RWPE2 (cell line): ENCODE results near the gene C19orf53.
"Not testable (repeated sequence)": the region's sequence is repeated elsewhere in the genome, so short reads cannot be mapped to it uniquely, and the experiment has no call there.

Experiments
- ATAC-seq: fragments of 200-7000 bp; cut with Tn5 transposase; 3 replicates; pipeline ENCODE4 v1.9.1; 2021; ENCODE audit warnings: low read depth
- DNase-seq: peaks from one replicate; pipeline ENCODE4 v3.0.0-alpha.2; 2020; ENCODE audit warnings: low spot score
- H3K27ac ChIP-seq: fragments of 450-650 bp; 2 replicates; pipeline ENCODE4 v1.5.1; 2017; ENCODE audit warnings: mild to moderate bottlenecking; ENCODE audit not compliant: poor library complexity, severe bottlenecking
- H3K27me3 ChIP-seq: fragments of 250-450 bp; sonication (Bioruptor Pico); 2 replicates; pipeline ENCODE4 v1.5.1; 2021; ENCODE audit warnings: mild to moderate bottlenecking, moderate library complexity; ENCODE audit not compliant: insufficient read depth, poor library complexity, severe bottlenecking
- H3K36me3 ChIP-seq: fragments of 250-450 bp; sonication (Bioruptor Pico); 2 replicates; pipeline ENCODE4 v1.5.1; 2020; ENCODE audit warnings: low read depth, mild to moderate bottlenecking, moderate library complexity
- H3K4me1 ChIP-seq: fragments of 250-450 bp; sonication (Bioruptor Pico); 2 replicates; pipeline ENCODE4 v1.5.1; 2021; ENCODE audit warnings: mild to moderate bottlenecking, moderate library complexity; ENCODE audit not compliant: insufficient read depth, poor library complexity, severe bottlenecking
- H3K4me3 ChIP-seq: fragments of 250-450 bp; sonication (Bioruptor Pico); 2 replicates; pipeline ENCODE4 v1.5.1; 2021; ENCODE audit warnings: mild to moderate bottlenecking, moderate library complexity; ENCODE audit not compliant: severe bottlenecking
- H3K9me3 ChIP-seq: fragments of 250-450 bp; sonication (Bioruptor Pico); 2 replicates; pipeline ENCODE4 v1.5.1; 2021; ENCODE audit warnings: mild to moderate bottlenecking, moderate library complexity; ENCODE audit not compliant: severe bottlenecking
- TF ChIP-seq, protein P1 (sequence below): fragments of 450-650 bp; IDR thresholded peaks from one replicate; pipeline ENCODE4 v1.5.1; 2017; ENCODE audit warnings: mild to moderate bottlenecking, moderate library complexity; ENCODE audit not compliant: poor library complexity, severe bottlenecking

The C19orf53 gene

DNA sequence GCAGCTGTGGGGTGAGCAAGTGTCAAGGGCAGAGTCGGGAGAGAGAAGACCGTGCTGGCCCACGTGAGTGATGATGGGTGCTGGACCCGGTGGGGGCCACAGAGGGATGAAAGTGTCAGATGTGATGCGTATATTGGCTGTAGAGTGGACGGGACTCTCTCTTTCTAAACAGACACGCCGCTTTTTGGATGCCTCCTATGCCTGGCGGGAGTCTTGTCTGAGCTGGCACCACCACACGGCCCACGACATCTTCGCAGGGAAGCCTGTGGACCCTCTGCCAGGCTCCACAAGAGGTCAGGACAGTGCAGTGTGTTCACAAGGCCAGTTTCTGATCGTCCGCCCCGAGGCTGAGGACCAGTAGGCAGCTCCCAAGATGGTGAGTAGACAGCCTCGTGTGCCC is 22.8 kb upstream of the C19orf53 start:
- TF ChIP-seq, protein P1, sequence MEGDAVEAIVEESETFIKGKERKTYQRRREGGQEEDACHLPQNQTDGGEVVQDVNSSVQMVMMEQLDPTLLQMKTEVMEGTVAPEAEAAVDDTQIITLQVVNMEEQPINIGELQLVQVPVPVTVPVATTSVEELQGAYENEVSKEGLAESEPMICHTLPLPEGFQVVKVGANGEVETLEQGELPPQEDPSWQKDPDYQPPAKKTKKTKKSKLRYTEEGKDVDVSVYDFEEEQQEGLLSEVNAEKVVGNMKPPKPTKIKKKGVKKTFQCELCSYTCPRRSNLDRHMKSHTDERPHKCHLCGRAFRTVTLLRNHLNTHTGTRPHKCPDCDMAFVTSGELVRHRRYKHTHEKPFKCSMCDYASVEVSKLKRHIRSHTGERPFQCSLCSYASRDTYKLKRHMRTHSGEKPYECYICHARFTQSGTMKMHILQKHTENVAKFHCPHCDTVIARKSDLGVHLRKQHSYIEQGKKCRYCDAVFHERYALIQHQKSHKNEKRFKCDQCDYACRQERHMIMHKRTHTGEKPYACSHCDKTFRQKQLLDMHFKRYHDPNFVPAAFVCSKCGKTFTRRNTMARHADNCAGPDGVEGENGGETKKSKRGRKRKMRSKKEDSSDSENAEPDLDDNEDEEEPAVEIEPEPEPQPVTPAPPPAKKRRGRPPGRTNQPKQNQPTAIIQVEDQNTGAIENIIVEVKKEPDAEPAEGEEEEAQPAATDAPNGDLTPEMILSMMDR, result no peak
- Histone ChIP-seq H3K36me3 (peaks cover 44% of the 10 kb centered on the region), H3K9me3 (no peaks in the 10 kb centered on the region), H3K4me1 (peaks cover 6% of the 10 kb centered on the region), H3K4me3 (no peak overlapping the region), H3K27me3 (no peaks in the 10 kb centered on the region), H3K27ac (no peak overlapping the region)
- no peak for ATAC-seq
- DNase-seq, result no peak

DNA sequence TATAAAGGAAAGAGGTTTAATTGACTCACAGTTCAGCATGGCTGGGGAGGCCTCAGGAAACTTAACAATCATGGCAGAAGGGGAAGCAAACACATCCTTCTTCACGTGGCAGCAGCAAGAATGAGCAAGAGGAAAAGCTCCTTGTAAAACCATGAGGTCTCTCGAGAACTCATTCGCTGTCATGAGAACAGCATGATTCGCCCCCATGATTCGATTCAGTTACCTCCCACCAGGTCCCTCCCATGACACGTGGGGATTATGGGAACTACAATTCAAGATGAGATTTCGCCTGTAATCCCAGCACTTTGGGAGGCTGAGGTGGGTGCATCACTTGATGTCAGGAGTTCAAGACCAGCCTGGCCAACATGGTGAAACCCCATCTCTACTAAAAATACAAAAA is 20.6 kb upstream of the C19orf53 start:
- not testable (repeated sequence) for DNase-seq, ATAC-seq, H3K4me1 ChIP-seq, H3K9me3 ChIP-seq, H3K27me3 ChIP-seq, H3K4me3 ChIP-seq, H3K27ac ChIP-seq
- peaks cover 63% of the 10 kb centered on the region for H3K36me3 ChIP-seq

DNA sequence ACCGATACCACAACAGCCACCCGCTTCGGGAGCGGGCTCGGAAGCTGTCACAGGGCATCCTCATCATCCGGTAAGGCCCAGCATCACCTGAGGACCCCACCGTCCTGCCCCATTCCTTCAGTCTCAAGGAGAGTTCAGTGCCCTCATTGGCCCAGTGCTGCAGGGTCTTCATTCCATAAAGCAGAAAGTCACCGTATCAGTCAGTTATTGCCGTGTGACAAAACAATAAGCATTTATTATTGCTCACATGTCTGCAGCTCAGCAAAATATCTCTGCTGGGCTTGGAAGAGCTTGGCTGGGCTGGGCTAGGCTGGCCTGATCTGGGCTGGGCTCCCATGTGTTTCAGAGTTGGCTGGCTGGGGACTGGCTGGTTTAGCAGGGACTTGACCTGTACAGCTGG is 18.0 kb upstream of the C19orf53 start:
- DNase-seq (no peak), ATAC-seq (no peak)
- Histone ChIP-seq H3K27ac (no peak overlapping the region), H3K27me3 (no peaks in the 10 kb centered on the region), H3K4me1 (no peaks in the 10 kb centered on the region), H3K4me3 (no peak overlapping the region), H3K36me3 (peaks cover 87% of the 10 kb centered on the region), H3K9me3 (no peaks in the 10 kb centered on the region)
- TF ChIP-seq, protein P1, result no peak

DNA sequence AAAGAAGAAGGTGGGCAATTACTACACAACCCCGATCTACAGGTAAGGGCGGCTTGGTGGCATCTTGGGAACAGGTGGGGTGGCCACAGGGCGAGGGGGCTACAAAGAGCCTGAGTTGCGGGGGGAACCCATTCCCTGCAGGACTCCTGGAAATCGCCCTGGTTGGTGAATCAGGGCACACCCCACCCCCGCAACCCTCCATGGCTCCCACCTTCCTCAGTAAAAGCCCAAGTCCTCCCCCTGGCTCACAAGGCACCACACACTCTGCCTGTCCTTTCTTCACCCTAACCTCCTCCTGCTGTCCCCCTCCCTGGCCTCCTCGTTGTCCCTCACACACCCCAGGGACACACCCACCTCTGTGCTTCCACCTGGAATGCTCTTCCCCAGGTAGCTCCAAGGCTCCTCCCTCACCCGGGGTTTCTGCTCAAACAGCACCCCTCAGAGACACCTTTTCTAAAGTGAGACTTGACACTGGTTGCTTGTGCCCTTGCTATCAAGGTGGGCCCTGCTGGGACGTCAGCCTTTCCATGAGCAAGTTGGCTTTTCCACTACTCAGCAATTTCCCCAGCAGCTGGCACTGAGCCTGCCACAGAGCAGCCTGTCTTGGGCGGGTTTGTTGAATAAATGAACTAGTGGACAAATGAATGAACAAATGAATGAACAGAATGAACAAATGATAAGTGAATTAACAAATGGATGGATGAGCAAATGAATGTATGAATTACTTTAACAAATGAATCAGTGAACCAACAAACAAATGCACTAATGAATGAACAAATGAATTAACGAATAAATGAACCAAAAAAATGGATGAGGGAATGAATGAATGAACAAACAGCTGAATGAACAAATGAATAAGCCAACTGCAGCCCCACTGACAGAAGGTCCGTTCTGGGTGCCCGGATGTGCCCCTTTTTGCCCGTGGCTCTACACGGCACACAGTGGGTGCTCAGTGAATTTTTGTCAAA is 16.2 kb upstream of the C19orf53 start:
- Histone ChIP-seq H3K4me1 (no peaks in the 10 kb centered on the region), H3K9me3 (no peaks in the 10 kb centered on the region), H3K36me3 (peaks cover 76% of the 10 kb centered on the region), H3K27ac (no peak overlapping the region), H3K27me3 (no peaks in the 10 kb centered on the region), H3K4me3 (no peak overlapping the region)
- TF ChIP-seq, protein P1, result no peak
- ATAC-seq, result no peak
- DNase-seq, result no peak

DNA sequence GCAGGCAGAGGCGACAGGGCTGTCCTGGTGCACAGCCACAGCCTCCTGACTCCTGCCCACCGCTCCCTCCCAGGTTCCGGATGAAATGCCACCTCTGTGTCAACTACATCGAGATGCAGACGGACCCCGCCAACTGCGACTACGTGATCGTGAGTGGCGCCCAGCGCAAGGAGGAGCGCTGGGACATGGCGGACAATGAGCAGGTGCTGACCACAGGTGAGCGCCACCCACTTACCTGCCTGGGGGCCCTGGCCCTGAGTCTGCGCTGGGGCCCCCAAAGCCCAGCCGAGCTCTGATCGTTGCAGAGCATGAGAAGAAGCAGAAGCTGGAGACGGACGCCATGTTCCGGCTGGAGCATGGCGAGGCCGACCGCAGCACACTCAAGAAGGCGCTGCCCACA is 15.5 kb upstream of the C19orf53 start:
- DNase-seq (no peak), ATAC-seq (no peak)
- Histone ChIP-seq H3K9me3 (no peaks in the 10 kb centered on the region), H3K27me3 (no peaks in the 10 kb centered on the region), H3K27ac (no peak overlapping the region), H3K4me3 (no peak overlapping the region), H3K36me3 (peaks cover 69% of the 10 kb centered on the region), H3K4me1 (no peaks in the 10 kb centered on the region)
- TF ChIP-seq, protein P1, result no peak
